HG02840 (cell line): ENCODE measurements around the gene NTN5.

Experiments used
- ATAC-seq: cut with Tn5 transposase; IDR thresholded peaks from one replicate; pipeline ENCODE4 v1.9.1; 2021; ENCODE audit warnings: mild to moderate bottlenecking, moderate library complexity, moderate number of reproducible peaks; ENCODE audit not compliant: unreplicated experiment, low FRiP score

The NTN5 gene

DNA sequence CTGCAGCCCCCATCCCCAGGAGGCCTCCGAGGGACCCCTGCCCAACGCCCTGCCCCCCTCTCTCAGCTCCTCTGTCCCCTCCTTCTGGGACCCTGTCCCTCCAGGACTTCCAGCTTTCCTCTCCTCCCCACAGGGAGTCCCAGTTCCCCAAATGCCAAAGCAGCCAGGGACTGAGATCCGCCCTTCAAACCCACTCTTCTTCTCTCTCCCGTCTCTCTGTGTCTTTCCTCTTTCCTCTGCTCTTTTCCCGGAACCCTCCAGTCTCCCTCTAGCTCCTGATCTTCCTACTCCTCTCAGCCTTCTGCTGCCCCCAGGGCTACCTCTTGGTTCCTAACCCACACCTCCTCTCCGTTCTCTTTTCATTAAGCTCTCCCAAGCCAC lies 27.2 kb downstream of the NTN5 start:
- no peak for ATAC-seq

DNA sequence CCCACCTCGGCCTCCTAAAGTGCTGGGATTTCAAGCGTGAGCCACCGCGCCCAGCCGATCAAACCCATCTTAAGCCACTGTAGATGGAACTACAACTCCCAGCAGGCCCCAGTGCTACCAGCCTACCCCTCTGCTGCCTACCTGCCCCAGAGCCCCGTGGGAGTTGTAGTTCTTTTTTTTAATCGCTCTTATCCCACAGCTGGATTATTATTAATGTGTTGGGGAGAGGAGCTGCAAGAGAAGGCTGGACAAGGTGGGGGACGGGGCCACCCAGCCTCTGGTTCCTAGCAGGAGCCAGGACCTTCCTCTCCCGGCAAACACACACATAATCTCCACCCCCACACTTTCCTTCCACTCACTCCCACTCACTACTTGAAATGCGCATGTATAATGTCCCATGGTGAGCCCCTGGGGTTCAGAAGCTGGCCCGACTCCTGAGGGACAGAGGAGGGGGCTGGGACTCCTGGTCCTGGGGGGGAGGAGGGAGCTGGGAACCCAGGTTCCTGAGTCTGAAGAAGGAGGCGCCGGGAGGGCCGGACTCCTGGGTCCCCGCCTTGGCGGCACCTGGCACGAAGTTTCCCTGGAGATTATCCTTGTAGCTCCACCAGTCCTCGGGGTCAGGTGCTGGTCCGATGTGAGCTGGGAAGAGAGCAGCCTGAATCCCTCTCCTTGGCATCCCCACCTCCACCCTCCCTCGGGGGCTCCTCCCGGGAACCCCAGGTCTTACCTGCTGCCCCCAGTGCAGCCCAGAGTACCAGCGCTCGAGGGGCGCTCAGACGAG lies 27.8 kb downstream of the NTN5 start:
- no peak for ATAC-seq

DNA sequence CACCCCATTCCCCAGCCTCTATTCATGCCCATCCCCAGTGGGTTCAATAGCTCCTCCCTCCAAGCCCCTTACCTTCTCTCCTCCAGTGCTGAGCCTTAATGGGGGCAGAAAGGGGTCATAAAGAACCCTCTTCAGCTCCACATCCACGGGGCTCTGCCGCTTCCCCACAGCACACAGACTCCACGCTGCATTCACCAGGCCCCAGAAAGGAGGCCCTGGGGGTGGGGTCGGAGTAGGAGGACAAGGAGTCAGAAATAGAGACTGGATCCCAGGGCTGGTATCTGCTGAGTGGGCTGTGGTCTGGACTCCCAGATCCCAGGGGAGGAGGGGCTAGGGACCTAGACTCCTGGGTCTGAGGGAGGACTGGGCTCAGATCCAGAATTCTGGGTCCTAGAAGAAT lies 28.5 kb downstream of the NTN5 start:
- ATAC-seq: no peak

DNA sequence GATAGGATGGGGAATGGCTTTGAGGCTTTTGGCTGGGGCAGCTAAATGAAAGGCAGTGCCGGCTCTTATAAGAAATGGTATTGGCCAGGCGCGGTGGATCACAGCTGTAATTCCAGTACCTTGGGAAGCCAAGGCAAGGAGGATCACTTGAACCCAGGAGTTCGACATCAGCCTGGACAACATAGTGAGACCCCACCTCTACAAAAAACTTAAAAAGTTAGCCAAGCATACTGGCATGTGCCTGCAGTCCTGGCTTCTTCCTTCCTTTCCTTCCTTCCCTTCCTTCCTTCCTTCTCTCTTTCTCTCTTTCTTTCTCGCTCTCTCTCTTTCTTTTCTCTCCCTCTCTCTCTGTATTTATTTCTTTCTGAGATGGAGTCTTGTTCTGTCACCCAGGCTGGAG lies 30.0 kb downstream of the NTN5 start:
- ATAC-seq: no peak

DNA sequence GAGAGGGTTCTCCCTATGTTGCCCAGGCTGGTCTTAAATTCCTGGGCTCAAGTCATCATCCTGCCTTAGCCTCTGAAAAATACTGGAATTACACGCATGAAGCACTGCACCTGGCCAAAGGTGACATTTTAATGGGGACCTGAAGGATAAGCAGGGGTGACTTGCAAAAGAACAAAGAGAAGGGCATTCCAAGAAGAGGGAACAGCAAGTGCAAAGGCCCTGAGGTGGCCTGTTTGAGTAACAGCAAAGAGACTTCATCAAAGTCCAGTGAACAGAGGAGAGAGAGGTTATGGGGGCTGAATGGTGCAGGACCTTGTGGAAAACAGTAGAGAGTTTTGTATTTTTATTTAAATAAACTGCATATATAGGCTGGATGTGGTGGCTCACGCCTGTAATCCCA lies 31.0 kb downstream of the NTN5 start:
- no peak for ATAC-seq

- no peak for ATAC-seq
Observed at GRCh38 chr19:48639483-48640375, 33.1 kb downstream of the NTN5 start.

DNA sequence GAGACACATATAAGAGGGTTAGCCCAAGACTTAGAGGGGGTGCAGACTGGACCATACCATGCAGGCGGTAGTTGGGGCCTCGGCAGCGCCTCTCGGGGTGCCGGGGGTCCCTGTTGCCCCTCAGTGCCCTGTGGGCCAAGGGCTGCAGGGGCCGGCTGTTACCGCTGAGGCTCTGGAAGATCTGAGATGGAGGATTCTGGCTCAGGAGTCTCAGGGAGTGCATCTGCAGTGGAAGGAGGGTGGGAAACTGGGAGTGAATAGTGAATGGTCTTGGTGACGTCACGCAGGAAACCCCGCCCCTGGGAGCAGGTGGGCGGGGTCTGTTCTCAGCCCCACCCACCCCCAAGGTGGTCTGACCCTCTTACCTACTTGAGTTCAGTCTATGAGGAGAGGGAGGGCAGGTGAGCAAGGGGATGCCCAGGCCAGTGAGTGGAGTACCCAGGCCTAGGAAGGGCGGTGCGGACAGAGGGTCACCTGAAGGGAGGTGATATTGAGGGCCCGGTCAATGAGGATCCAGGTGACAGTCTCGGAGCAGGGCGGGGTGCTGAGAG lies 33.9 kb downstream of the NTN5 start:
- no peak for ATAC-seq

DNA sequence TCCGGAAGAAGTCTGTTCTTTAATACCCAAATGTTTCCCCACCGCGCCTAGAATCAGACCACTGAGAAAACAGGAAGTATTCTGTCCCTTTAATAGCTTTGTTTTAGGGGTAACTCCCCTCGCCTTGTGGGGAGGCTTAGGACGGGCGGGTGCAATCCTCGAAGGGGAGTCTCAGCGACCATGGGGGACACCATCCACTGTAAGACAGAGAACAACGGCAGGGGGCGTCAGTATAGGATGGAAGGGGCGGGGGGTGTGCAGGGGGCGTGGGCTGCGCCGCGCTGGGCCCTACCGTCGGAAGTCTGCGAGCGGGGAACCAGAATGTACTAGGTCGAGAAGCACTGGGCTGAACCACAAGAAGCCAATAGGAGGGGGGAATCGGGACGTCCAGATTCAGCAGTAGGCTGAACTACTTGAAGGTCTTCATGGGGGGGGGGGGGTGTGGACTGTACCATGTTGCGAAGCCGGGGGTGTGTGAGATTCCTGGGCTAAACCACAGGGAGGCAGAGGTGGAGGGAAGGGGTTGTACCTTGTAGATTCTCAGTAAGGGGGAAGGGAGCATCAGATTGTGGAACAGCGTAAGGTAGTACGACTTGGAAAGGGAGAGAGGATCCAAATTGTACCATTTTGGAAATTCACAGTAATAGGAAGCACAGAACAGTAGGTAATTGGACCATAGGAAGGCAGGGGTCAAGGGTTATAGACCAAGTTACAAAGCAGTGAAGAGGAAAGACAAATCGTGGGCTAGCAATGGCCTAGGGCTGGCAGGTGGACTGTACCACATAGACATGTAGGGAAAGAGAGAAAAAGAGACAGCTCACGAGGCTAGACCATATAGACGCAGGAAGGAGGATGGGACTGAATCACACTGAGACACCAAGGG lies 34.6 kb downstream of the NTN5 start:
- ATAC-seq: peak; percentile 6

DNA sequence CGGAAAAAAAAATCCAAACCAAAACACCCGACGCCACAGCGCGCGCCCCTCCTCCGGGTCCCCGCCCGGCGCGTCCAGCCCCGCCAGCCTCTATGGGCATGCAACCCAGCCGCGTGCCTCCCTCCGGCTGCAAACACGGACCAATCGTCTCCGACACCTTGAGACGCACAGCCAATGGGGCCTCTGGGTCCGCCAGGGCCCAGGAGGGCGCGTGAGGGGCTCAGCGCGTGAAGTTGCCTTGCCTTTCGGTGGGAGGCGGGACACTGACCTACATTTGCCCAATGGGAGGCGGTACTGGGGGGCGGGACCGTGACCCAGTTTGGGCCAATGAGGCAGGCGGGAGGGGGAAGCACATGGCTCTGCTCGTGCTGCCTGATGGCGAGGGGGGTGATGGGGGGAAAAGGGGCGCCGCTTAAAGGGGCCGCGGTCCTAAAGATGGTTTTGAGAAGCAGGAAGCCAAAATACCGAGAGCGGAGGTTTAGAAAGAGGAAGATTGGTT lies 35.3 kb downstream of the NTN5 start:
- peak; percentile 66 for ATAC-seq

DNA sequence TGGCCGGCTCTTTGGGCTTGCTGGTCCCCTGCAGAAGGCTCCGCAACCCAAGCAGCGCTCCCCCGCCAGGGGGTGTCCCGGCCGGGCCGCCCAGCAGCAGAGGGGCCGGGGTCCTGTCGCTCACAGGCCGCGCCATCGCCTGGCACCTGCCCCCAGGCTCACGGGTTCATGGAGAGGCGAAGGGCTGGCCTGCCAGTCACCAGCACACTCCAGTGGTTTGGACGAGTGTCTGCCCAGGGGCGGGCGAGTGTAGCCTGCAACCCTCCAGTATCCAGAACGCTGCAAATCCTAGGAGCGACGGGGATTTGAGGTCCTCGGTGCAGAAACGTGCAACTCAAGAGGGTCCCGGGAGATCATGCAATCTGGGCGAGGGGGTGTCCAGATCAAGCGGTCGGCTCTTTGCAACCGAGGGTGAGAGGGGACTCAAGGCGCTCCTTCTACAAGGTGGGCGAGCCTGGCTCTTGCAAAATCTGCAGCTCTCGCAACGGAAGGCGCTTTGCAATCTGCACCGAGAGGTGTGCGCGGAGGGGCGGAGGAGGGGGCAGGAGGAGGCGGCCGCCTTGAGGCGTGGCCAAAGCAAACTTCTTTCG lies 35.9 kb downstream of the NTN5 start, which contains the start of gene DBP:
Gene DBP, minus strand, starts transcription at position 521 of the 590 bp plus-strand sequence. Its CDS starts 385 bp downstream, at position 136.
- ATAC-seq: no peak

DNA sequence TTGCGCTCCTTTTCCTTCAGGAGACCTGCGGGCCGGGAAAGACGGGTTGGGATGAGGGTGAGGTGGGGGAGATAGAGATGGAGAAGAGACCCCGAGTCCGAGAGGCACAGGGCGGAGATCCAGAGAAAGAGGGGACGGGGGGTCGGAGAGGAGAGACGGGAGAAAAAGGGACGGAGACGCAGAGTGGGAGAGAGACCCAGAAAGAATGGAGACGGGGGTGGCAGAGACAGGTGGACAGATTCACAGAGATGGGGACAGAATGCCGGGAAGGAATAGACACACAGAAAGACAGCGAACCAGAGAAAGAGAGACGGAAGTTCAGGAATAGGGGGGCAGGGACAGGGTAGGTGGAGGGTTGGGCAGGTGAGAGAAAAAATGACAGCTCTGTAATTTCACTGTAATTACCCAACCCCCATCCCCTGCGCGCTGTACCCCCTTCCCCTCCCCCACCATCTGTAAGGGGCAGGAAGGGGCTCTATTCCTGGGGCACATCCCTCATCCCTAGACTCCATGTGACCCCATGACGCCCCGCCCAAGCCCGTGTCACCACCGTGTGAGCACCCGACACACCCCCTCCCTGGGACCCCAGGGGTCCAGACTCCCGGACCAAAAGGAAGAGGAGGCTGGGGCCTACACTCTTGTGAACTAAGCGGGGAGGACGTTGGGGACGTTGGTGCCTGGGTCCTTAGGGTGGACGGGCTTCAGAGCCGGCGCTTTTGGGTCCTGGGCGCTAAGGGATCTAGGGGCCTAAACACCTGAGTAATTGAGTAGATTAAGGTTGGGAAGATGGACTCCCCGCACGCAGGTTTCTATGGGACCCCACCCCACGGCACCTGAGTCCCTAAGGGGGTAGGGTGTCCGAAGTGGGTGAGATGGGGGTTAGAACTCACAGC lies 36.6 kb downstream of the NTN5 start:
- no peak for ATAC-seq

- no peak for ATAC-seq
Observed at GRCh38 chr19:48635263-48635965, 37.4 kb downstream of the NTN5 start.

DNA sequence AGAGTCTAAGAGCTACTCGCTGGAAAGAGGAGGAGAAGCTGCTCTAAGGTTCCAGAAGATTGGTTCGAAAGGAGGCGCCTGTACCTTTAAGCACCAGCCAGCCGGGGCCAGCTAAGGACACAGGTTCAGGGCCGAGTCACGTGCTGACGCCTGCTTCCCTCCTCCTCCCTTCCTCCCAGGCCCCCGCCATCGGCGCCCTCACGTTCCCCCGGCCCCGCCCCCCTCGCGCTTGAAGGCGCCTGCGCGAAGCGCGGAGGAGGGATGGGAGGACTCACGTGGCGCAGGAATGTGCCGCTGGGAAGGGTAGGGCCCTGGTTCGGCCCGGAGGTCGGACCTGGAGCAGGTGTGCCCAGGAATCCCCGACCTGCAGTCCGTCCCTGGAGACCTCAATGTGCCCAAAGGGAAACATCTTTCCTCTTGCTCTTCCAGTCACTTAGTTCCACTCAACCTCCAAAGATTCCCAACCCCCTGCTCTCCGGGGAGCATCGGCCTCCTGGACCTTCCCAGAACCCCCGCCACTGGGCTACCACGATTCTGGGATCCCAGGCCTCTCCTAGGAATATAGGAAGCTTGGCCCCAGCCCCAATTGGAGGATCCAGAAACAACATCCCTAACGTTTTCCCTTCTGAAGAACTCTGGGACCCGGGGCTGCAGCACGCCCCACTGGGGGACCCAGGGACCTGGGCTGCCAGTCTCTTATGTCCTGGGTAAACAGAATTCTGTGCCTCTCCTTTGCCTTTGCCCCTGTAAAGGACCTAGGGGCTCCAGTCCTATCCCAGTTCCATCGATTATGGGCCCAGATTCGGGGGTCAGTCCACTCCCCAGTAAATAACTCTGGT lies 38.2 kb downstream of the NTN5 start:
- peak; percentile 32 for ATAC-seq

GRCh38 chr19:48634036-48634342 lies 38.8 kb downstream of the NTN5 start:
- no peak for ATAC-seq

DNA sequence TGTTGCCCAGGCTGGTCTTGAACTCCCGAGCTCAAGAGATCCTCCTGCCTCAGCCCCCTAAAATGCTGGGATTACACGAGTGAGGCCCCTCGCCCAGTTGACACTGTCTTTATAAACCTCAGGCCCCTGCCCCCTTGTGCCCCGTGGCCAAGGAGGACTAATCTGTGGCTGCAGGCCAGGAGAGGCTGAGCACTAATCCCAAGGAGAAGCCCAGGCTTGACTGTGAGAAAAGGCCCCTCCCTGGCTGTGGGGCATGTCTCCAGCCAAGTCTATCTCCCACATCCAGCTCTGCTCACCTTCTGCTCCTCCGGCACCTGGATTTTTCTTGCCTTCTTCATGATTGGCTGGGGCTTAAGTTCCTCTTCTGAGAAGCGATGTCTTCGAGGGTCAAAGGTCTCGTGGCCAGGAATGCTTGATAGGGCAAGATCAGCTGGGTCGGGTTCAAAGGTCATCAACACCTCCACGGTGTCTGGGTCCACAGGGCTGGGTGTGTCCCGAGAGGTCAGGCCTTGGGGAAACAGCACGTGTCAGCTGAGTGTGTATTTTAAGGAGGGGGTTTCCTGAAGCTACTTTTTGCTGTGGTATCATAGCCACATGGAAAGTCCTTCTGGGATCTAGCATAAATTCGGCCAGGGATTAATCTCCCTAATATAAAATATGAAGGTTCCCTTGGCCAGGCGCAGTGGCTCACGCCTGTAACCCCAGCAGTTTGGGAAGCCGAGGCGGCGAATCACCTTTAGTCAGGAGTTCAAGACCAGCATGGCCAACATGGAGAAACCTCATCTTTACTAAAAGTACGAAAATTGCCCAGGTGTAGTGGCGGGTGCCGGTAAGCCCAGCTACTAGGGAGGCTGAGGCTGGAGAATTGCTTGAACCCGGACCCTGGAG lies 39.4 kb downstream of the NTN5 start:
- ATAC-seq: no peak

- ATAC-seq: no peak
Observed at GRCh38 chr19:48632692-48633147, 40.1 kb downstream of the NTN5 start.
